Activated naive CD4-positive, alpha-beta T cell (primary cell): Measurements from ENCODE around the gene CALU.

Experiments used
- DNase-seq, 4 experiments: peaks; one replicate each; lab custom pipeline; 2025; lab: John Stamatoyannopoulos, UW

Gene CALU

GRCh38 chr7:128725531-128725930 is 13.6 kb upstream of the CALU start:
- no peak for DNase-seq

- DNase-seq = no peak
Measured at GRCh38 chr7:128726059-128726736, 13.0 kb upstream of the CALU start.

- DNase-seq = no peak
Measured at GRCh38 chr7:128726737-128727072, 12.5 kb upstream of the CALU start.

GRCh38 chr7:128727239-128727638 is 11.9 kb upstream of the CALU start:
- DNase-seq = no peak

GRCh38 chr7:128728598-128728997 is 10.6 kb upstream of the CALU start:
- DNase-seq = no peak

- DNase-seq = no peak
Measured at GRCh38 chr7:128729494-128729893, 9.7 kb upstream of the CALU start.

GRCh38 chr7:128731184-128731583 is 8.0 kb upstream of the CALU start:
- DNase-seq = no peak

- no peak for DNase-seq
Measured at GRCh38 chr7:128732521-128733277, 6.5 kb upstream of the CALU start.

GRCh38 chr7:128733278-128733645 is 5.9 kb upstream of the CALU start:
- no peak for DNase-seq

- DNase-seq = no peak
Measured at GRCh38 chr7:128734890-128735289, 4.3 kb upstream of the CALU start.

- no peak for DNase-seq
Measured at GRCh38 chr7:128735436-128735835, 3.7 kb upstream of the CALU start.

- no peak for DNase-seq
Measured at GRCh38 chr7:128737441-128737840, 1.7 kb upstream of the CALU start.

GRCh38 chr7:128737867-128738385 is 1.2 kb upstream of the CALU start:
- no peak for DNase-seq

- DNase-seq = no peak
Measured at GRCh38 chr7:128738570-128739047, 550 bp upstream of the CALU start.

GRCh38 chr7:128739990-128740682 is 977 bp downstream of the CALU start:
- DNase-seq = no peak

GRCh38 chr7:128740996-128741395 is 1.8 kb downstream of the CALU start:
- no peak for DNase-seq

- DNase-seq = no peak
Measured at GRCh38 chr7:128741491-128741890, 2.3 kb downstream of the CALU start.

GRCh38 chr7:128742206-128742605 is 3.0 kb downstream of the CALU start:
- DNase-seq = no peak

- no peak for DNase-seq
Measured at GRCh38 chr7:128743112-128743772, 4.1 kb downstream of the CALU start.

GRCh38 chr7:128744366-128744905 is 5.3 kb downstream of the CALU start:
- DNase-seq = no peak

GRCh38 chr7:128745706-128746105 is 6.5 kb downstream of the CALU start:
- no peak for DNase-seq
